ENCODE data around the gene CKAP5. TPM values are rescaled to one million over a fixed set of nuclear protein-coding genes. Genes with fewer than 3 reads are reported as not detected.

The CKAP5 gene
- total RNA-seq, 1 experiment from 2014 or later: 190 TPM

DNA sequence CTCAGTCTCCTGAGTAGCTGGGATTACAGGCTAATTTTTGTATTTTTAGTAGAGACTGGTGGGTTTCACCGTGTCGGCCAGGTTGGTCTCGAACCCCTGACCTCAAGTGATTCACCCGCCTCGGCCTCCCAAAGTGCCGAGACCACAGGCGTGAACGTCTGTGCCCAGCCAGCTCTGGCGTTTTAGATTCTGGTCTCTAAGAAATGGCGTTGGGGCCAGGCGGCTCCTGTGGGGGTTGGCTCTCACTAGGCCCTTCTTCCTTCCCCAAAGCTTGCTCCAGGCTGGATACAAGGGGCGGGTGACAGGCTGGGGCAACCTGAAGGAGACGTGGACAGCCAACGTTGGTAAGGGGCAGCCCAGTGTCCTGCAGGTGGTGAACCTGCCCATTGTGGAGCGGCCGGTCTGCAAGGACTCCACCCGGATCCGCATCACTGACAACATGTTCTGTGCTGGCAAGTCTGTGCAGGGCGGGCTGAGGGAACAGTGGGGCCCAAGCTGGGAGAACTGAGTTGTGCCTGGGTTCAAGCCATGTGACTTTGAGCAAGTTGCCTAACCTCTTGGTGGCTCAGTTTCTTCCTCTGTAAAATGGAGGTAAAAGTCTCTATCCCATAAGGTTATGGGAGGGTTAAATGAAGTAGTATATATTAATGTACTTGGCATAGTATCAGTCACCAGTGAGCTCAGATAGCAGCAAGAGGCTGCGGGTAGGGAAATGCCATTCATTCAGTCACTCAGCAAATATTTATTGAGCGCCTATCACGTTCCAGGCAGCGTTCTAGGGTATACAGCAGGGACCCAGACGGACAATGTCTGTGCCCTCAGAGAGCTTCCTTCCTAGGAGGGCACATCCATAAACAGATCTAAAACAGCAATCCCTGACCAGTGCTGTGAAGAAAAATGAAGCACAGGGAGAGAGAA, 116.7 kb downstream of the CKAP5 start:
- Histone ChIP-seq H2BK20ac (ENCODE audit: low read depth, low read length, poor library complexity, severe bottlenecking) (no peak overlapping the region), H2BK12ac (ENCODE audit: insufficient read length, low read depth, low read length) (no peak overlapping the region), H2BK120ac (ENCODE audit: low read depth, low read length, poor library complexity, severe bottlenecking) (no peak overlapping the region), H4K20me1 (ENCODE audit: control insufficient read depth, insufficient read depth, insufficient read length) (no peaks in the 10 kb centered on the region), H3K27ac (ENCODE audit: insufficient read length, low read depth, low read length) (no peak overlapping the region), H3K4me1 (ENCODE audit: insufficient read depth, low read length) (no peaks in the 10 kb centered on the region), H2AK5ac (ENCODE audit: insufficient read length, low read length) (no peak overlapping the region), H2BK15ac (ENCODE audit: low read depth, low read length) (no peak overlapping the region), H3K79me2 (ENCODE audit: insufficient read depth, low read length) (no peaks in the 10 kb centered on the region), H3T11ph (ENCODE audit: low read length) (no peak overlapping the region), H2BK5ac (ENCODE audit: insufficient read length, low read length) (no peak overlapping the region), H3K79me1 (ENCODE audit: insufficient read depth, low read depth, low read length, poor library complexity, severe bottlenecking) (no peaks in the 10 kb centered on the region), H4K91ac (ENCODE audit: insufficient read length, low read depth, low read length) (no peak overlapping the region), H3K56ac (ENCODE audit: insufficient read length, low read depth, low read length) (no peak overlapping the region), H3K18ac (ENCODE audit: insufficient read length, low read depth, low read length) (no peak overlapping the region), H4K8ac (replicated peaks; ENCODE audit: insufficient read length, low read depth, low read length) (no peak overlapping the region), H2AFZ (ENCODE audit: low read length) (no peak overlapping the region), H3K4ac (ENCODE audit: low read depth, low read length) (no peak overlapping the region), H3K23me2 (ENCODE audit: insufficient read length, low read depth, low read length, poor library complexity, severe bottlenecking) (no peaks in the 10 kb centered on the region), H3K9ac (ENCODE audit: extremely low read depth, insufficient read length, low read length) (no peak overlapping the region), H3K9me3 (ENCODE audit: control insufficient read depth, low read depth, low read length) (no peaks in the 10 kb centered on the region), H3K4me2 (ENCODE audit: insufficient read depth, insufficient read length, low read length) (no peak overlapping the region), H3K23ac (ENCODE audit: insufficient read length, low read depth, low read length) (no peak overlapping the region), H3K14ac (ENCODE audit: insufficient read depth, low read length) (no peak overlapping the region), H4K5ac (ENCODE audit: insufficient read length, low read depth, low read length) (no peak overlapping the region), H3K27me3 (ENCODE audit: insufficient read depth, low read length) (no peaks in the 10 kb centered on the region)
- H3K4me3 Mint-ChIP-seq: no peak overlapping the region
- WGBS (ENCODE audit: extremely low coverage, insufficient read length, low lambda C conversion rate): no CpG with 5 or more reads among the region's 24 CpGs
- peak overlapping the region in 1 of 3 experiments; percentile 59; a peak in 1 of 7 replicates for H3K27ac Mint-ChIP-seq
- no peak for DNase-seq
- no peaks in the 10 kb centered on the region for H3K36me3 Mint-ChIP-seq (ENCODE audit: insufficient read depth in 1 of 3, low read depth in 3 of 3)
- TF ChIP-seq, protein P1, sequence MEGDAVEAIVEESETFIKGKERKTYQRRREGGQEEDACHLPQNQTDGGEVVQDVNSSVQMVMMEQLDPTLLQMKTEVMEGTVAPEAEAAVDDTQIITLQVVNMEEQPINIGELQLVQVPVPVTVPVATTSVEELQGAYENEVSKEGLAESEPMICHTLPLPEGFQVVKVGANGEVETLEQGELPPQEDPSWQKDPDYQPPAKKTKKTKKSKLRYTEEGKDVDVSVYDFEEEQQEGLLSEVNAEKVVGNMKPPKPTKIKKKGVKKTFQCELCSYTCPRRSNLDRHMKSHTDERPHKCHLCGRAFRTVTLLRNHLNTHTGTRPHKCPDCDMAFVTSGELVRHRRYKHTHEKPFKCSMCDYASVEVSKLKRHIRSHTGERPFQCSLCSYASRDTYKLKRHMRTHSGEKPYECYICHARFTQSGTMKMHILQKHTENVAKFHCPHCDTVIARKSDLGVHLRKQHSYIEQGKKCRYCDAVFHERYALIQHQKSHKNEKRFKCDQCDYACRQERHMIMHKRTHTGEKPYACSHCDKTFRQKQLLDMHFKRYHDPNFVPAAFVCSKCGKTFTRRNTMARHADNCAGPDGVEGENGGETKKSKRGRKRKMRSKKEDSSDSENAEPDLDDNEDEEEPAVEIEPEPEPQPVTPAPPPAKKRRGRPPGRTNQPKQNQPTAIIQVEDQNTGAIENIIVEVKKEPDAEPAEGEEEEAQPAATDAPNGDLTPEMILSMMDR (conservative IDR thresholded peaks at IDR 0.05): no peak
- H3K27me3 Mint-ChIP-seq (ENCODE audit: low read depth): no peaks in the 10 kb centered on the region; the same call in none of the 2 replicates
- H3K9me3 Mint-ChIP-seq: no peaks in the 10 kb centered on the region
- peaks cover 3 to 7% of the 10 kb centered on the region in 2 experiments for H3K4me1 Mint-ChIP-seq
